Measurements from ENCODE around the gene ATM. TPM values are rescaled to one million over a fixed set of nuclear protein-coding genes. Genes with fewer than 3 reads are reported as not detected.

ATM gene, protein sequence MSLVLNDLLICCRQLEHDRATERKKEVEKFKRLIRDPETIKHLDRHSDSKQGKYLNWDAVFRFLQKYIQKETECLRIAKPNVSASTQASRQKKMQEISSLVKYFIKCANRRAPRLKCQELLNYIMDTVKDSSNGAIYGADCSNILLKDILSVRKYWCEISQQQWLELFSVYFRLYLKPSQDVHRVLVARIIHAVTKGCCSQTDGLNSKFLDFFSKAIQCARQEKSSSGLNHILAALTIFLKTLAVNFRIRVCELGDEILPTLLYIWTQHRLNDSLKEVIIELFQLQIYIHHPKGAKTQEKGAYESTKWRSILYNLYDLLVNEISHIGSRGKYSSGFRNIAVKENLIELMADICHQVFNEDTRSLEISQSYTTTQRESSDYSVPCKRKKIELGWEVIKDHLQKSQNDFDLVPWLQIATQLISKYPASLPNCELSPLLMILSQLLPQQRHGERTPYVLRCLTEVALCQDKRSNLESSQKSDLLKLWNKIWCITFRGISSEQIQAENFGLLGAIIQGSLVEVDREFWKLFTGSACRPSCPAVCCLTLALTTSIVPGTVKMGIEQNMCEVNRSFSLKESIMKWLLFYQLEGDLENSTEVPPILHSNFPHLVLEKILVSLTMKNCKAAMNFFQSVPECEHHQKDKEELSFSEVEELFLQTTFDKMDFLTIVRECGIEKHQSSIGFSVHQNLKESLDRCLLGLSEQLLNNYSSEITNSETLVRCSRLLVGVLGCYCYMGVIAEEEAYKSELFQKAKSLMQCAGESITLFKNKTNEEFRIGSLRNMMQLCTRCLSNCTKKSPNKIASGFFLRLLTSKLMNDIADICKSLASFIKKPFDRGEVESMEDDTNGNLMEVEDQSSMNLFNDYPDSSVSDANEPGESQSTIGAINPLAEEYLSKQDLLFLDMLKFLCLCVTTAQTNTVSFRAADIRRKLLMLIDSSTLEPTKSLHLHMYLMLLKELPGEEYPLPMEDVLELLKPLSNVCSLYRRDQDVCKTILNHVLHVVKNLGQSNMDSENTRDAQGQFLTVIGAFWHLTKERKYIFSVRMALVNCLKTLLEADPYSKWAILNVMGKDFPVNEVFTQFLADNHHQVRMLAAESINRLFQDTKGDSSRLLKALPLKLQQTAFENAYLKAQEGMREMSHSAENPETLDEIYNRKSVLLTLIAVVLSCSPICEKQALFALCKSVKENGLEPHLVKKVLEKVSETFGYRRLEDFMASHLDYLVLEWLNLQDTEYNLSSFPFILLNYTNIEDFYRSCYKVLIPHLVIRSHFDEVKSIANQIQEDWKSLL (N-terminal part only)
- total RNA-seq (ENCODE audit: unreplicated experiment), result 51.5 TPM
- long read RNA-seq, partial matches to known transcripts, result 2 of 2 reads
- long read RNA-seq, other reads (novel, unspliced or antisense), result 0 of 2 reads

DNA sequence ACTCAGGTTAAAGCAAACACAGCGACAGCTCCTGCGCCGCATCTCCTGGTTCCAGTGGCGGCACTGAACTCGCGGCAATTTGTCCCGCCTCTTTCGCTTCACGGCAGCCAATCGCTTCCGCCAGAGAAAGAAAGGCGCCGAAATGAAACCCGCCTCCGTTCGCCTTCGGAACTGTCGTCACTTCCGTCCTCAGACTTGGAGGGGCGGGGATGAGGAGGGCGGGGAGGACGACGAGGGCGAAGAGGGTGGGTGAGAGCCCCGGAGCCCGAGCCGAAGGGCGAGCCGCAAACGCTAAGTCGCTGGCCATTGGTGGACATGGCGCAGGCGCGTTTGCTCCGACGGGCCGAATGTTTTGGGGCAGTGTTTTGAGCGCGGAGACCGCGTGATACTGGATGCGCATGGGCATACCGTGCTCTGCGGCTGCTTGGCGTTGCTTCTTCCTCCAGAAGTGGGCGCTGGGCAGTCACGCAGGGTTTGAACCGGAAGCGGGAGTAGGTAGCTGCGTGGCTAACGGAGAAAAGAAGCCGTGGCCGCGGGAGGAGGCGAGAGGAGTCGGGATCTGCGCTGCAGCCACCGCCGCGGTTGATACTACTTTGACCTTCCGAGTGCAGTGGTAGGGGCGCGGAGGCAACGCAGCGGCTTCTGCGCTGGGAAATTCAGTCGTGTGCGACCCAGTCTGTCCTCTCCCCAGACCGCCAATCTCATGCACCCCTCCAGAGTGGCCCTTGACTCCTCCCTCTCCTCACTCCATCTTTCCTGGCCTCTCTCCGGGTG is at the start of gene ATM, which contains the start of gene NPAT:
Gene ATM, plus strand, starts transcription at position 494 of the 774 bp plus-strand sequence. CDS start 4,558 bp downstream, outside the sequence.
Gene NPAT, minus strand, starts transcription at position 65 of the 774 bp plus-strand sequence. CDS start 102 bp downstream, outside the sequence.
- Mint-ChIP-seq H3K4me3 (ENCODE audit: unreplicated experiment) (no peak within 1 kb of the TSS), H3K36me3 (ENCODE audit: low read depth, unreplicated experiment) (no peaks in the 10 kb centered on the region), H3K9me3 (ENCODE audit: unreplicated experiment) (no peaks in the 10 kb centered on the region), H3K27me3 (ENCODE audit: unreplicated experiment) (peaks cover 10% of the 10 kb centered on the region), H3K27ac (ENCODE audit: unreplicated experiment) (no peak within 1 kb of the TSS), H3K4me1 (ENCODE audit: unreplicated experiment) (peaks cover 41% of the 10 kb centered on the region)
- TF ChIP-seq, protein P1, sequence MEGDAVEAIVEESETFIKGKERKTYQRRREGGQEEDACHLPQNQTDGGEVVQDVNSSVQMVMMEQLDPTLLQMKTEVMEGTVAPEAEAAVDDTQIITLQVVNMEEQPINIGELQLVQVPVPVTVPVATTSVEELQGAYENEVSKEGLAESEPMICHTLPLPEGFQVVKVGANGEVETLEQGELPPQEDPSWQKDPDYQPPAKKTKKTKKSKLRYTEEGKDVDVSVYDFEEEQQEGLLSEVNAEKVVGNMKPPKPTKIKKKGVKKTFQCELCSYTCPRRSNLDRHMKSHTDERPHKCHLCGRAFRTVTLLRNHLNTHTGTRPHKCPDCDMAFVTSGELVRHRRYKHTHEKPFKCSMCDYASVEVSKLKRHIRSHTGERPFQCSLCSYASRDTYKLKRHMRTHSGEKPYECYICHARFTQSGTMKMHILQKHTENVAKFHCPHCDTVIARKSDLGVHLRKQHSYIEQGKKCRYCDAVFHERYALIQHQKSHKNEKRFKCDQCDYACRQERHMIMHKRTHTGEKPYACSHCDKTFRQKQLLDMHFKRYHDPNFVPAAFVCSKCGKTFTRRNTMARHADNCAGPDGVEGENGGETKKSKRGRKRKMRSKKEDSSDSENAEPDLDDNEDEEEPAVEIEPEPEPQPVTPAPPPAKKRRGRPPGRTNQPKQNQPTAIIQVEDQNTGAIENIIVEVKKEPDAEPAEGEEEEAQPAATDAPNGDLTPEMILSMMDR (IDR thresholded peaks at IDR 0.05; ENCODE audit: unreplicated experiment), result peak; percentile 35
- DNase-seq (ENCODE audit: low spot score), result peak; percentile 98

DNA sequence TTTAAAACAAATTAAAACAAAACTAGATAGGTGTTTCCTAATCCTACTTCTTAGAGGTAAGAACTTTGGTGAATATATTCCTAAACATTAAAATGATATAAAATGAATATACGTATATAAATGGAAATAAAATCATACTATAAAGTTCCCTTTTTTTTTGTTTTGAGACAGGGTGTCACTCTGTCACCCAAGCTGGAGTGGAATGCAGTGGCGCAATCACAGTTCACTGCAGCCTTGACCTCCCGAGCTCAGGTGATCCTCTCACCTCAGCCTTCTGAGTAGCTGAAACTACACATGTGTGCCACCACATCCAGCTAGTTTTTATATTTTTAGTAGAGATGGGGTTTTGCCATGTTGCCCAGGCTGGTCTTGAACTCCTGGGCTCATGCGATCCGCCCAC is 45.3 kb upstream of the ATM start:
- TF ChIP-seq, protein P1 (IDR thresholded peaks at IDR 0.05; ENCODE audit: unreplicated experiment), result no peak
- DNase-seq (ENCODE audit: low spot score), result no peak
- H3K4me1 Mint-ChIP-seq (ENCODE audit: unreplicated experiment), result no peaks in the 10 kb centered on the region
- H3K27me3 Mint-ChIP-seq (ENCODE audit: unreplicated experiment), result no peaks in the 10 kb centered on the region
- peaks cover 19% of the 10 kb centered on the region for H3K36me3 Mint-ChIP-seq (ENCODE audit: low read depth, unreplicated experiment)
- no peaks in the 10 kb centered on the region for H3K9me3 Mint-ChIP-seq (ENCODE audit: unreplicated experiment)
- no peak overlapping the region for H3K4me3 Mint-ChIP-seq (ENCODE audit: unreplicated experiment)
- no peak overlapping the region for H3K27ac Mint-ChIP-seq (ENCODE audit: unreplicated experiment)

DNA sequence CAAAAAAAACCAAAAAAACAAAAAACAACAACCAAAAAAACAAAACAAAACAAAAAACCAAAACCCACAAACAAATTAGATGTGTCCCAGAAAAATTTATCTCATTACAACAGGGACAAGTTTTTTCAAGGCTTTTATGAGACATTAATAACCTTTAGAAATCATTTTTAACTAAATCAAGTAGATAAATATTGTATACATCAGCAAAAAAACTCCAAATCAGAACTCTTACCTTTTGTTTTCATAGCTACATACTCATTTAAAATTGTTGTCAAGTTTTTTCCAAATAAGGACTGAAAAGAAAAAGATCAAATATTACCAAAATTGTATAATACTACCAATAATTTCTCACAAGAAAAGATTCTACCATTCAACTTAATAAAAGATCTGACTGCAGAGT is 29.1 kb upstream of the ATM start:
- TF ChIP-seq, protein P1 (IDR thresholded peaks at IDR 0.05; ENCODE audit: unreplicated experiment), result no peak
- peaks cover 9% of the 10 kb centered on the region for H3K36me3 Mint-ChIP-seq (ENCODE audit: low read depth, unreplicated experiment)

DNA sequence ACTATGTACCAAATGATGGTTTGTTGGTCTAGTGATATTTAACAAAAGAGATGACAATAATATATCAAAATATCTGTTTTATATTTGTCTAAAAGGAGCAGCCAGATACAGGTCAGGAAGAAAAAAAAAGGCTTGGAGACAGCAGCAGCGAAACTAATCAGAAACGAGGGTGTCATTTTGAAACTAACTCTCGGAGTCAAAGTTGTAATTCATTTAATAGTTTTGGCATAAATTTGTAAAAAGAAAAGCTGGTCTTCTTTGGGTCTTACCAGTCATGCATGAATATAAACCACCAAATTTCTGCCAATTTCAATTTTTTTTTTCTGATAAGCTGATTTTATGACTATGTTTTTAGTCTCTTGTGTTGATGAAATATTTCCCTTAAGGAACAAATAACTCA is 26.0 kb upstream of the ATM start:
- H3K27me3 Mint-ChIP-seq (ENCODE audit: unreplicated experiment), result no peaks in the 10 kb centered on the region
- no peak overlapping the region for H3K4me3 Mint-ChIP-seq (ENCODE audit: unreplicated experiment)
- no peaks in the 10 kb centered on the region for H3K4me1 Mint-ChIP-seq (ENCODE audit: unreplicated experiment)
- no peaks in the 10 kb centered on the region for H3K36me3 Mint-ChIP-seq (ENCODE audit: low read depth, unreplicated experiment)
- no peaks in the 10 kb centered on the region for H3K9me3 Mint-ChIP-seq (ENCODE audit: unreplicated experiment)
- TF ChIP-seq, protein P1 (IDR thresholded peaks at IDR 0.05; ENCODE audit: unreplicated experiment), result no peak
- H3K27ac Mint-ChIP-seq (ENCODE audit: unreplicated experiment), result no peak overlapping the region
- no peak for DNase-seq (ENCODE audit: low spot score)

More for the DNA sequence above, 29.1 kb upstream of the ATM start:
- DNase-seq (ENCODE audit: low spot score), result no peak
- H3K27ac Mint-ChIP-seq (ENCODE audit: unreplicated experiment), result no peak overlapping the region
- no peaks in the 10 kb centered on the region for H3K4me1 Mint-ChIP-seq (ENCODE audit: unreplicated experiment)
- no peaks in the 10 kb centered on the region for H3K27me3 Mint-ChIP-seq (ENCODE audit: unreplicated experiment)
- no peak overlapping the region for H3K4me3 Mint-ChIP-seq (ENCODE audit: unreplicated experiment)
- H3K9me3 Mint-ChIP-seq (ENCODE audit: unreplicated experiment), result no peaks in the 10 kb centered on the region

All from endothelial cell (in vitro differentiated cells).